ENCODE results near the gene PSMD11. TPM values are rescaled to one million over a fixed set of nuclear protein-coding genes. Genes with fewer than 3 reads are reported as not detected.

Gene PSMD11
- total and polyA plus RNA-seq, 2 of the 13 experiments (the other 11 are each of a cell fraction or from before 2014, with no cell fraction given): 69.8 to 152 TPM

DNA sequence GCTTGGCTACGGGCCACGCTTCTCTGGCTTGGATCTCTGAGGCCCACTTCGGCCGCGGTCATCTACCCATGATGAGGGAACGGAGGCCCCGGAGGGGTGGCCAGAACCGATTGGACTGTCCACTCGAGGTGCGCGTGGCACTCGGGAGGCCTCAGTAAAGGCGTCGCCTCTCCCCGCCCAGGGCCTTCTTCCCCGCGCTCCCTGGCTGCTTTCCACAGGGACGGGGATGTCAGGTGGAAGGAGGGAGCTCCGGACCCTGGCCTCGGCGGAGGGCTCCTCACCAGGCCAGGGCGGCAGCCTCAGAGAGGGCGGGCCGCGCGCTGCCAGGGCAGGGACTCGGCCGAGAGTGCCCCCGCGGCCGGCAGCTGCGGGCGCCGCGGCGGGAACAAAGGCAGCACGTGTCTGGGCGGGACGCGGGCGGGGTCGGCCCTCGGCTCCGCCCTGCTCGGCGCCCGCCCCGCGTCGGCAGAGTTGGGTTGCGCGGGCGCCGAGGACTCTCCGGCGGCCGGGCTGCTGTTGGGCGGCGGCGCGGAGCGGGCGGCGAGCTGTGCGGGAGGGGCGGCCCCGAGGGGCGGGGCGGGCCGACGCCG lies 41.9 kb downstream of the PSMD11 start (continued):
- TF ChIP-seq ISL2 (CRISPR knock-in tag; IDR thresholded peaks at IDR 0.05) (peak; percentile 33; the same call in 1 of the 2 replicates), ZFYVE20 (CRISPR knock-in tag; IDR thresholded peaks at IDR 0.05; ENCODE audit: borderline replicate concordance, low read depth) (no peak; the same call in 1 of the 2 replicates), JARID2 (CRISPR knock-in tag; IDR thresholded peaks at IDR 0.05; ENCODE audit: insufficient replicate concordance) (no peak), ZNF589 (CRISPR knock-in tag; conservative IDR thresholded peaks at IDR 0.05) (no peak), KLF12 (CRISPR knock-in tag; IDR thresholded peaks at IDR 0.05; ENCODE audit: borderline replicate concordance) (peak; percentile 45; the same call in 1 of the 2 replicates), TBL1XR1 (IDR thresholded peaks at IDR 0.05; ENCODE audit: borderline replicate concordance, low read length, partially characterized antibody) (no peak), YY1 (IDR thresholded peaks at IDR 0.05; ENCODE audit: insufficient read depth, insufficient replicate concordance, low read depth, low read length) (no peak), MIER3 (CRISPR knock-in tag; IDR thresholded peaks at IDR 0.05; ENCODE audit: borderline replicate concordance) (no peak), TEAD3 (CRISPR knock-in tag; optimal IDR thresholded peaks at IDR 0.05; ENCODE audit: borderline replicate concordance) (no peak), ZNF460 (CRISPR knock-in tag; IDR thresholded peaks at IDR 0.05; ENCODE audit: borderline replicate concordance) (no peak), SNAPC5 (CRISPR knock-in tag; IDR thresholded peaks at IDR 0.05; ENCODE audit: borderline replicate concordance) (no peak), ATF2 (CRISPR knock-in tag; IDR thresholded peaks at IDR 0.05) (no peak), ZNF720 (CRISPR knock-in tag; IDR thresholded peaks at IDR 0.05) (no peak), SPEN (CRISPR knock-in tag; IDR thresholded peaks at IDR 0.05; ENCODE audit: low read depth) (peak; percentile 57; the same call in 1 of the 2 replicates), ZNF598 (CRISPR knock-in tag; IDR thresholded peaks at IDR 0.05; ENCODE audit: borderline replicate concordance) (no peak), TCF12 (IDR thresholded peaks at IDR 0.05) (no peak), TCF12 (CRISPR knock-in tag; IDR thresholded peaks at IDR 0.05) (no peak), ZNF800 (CRISPR knock-in tag; IDR thresholded peaks at IDR 0.05) (no peak), SCMH1 (CRISPR knock-in tag; IDR thresholded peaks at IDR 0.05; ENCODE audit: borderline replicate concordance) (no peak), ZNF615 (CRISPR knock-in tag; IDR thresholded peaks at IDR 0.05; ENCODE audit: borderline replicate concordance) (no peak), E2F5 (CRISPR knock-in tag; conservative IDR thresholded peaks at IDR 0.05) (peak; percentile 67; the same call in 1 of the 2 replicates), SRSF1 (optimal IDR thresholded peaks at IDR 0.05; ENCODE audit: low read depth, low read length) (no peak)
- TF ChIP-seq, protein P1, sequence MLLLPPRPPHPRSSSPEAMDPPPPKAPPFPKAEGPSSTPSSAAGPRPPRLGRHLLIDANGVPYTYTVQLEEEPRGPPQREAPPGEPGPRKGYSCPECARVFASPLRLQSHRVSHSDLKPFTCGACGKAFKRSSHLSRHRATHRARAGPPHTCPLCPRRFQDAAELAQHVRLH (CRISPR knock-in tag; IDR thresholded peaks at IDR 0.05; ENCODE audit: borderline replicate concordance, low read depth): no peak
